ENCODE results near the gene SOX6. TPM values are rescaled to one million over a fixed set of nuclear protein-coding genes. Genes with fewer than 3 reads are reported as not detected.

SOX6 gene
- total and polyA plus RNA-seq, 2 donors (not counting 3 experiments of a cell fraction or from before 2014, with no cell fraction given) = 0.14 to 3.7 TPM

DNA sequence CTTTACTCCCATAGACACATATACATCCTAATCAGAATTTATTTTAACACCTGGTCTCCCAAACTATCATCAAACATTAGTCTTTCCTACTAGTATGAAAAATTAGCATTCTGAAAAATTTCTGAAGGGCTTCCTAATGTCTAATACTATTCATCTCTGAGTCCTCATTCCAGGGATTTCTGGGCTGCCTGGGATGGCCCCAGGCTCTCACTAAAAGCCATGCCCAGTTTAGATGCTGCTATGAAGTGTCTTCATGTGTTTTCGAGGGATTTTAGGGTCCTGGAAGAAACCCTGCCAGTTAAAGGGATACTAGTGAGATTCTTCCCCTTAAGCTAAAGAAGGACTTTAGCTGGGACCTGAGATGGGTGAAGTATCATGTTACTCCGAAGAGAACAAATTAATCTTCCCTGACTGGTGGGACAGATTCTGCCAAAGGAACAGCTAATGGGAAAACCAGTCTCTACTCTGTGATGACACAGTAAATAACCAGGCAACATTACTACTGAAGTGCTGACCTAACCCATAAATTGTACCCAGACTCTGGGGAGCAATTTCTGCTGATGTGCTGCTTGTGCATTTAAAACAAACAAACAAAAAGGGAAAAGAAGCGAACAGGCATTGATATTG, 342.6 kb downstream of the SOX6 start:
- intact Hi-C loops (cut with micrococcal nuclease) = no loop called here
- H3K9me1 ChIP-seq (replicated peaks; ENCODE audit: control insufficient read depth, extremely low read depth, insufficient read depth, low read length) = no peaks in the 10 kb centered on the region
- H3K4me2 ChIP-seq (ENCODE audit: insufficient read depth, low read length) = no peak overlapping the region
- CTCF ChIA-PET = no interaction called here
- H3K4me3 ChIP-seq (replicated peaks in 1 of 3; ENCODE audit: insufficient read depth in 1 of 3, low read depth in 1 of 3, low read length in 3 of 3) = no peak overlapping the region
- H3K27ac ChIP-seq (ENCODE audit: insufficient read depth, low read depth, low read length) = no peak overlapping the region
- no peaks in the 10 kb centered on the region for H4K20me1 ChIP-seq (replicated peaks; ENCODE audit: control insufficient read depth, extremely low read depth, insufficient read depth, low read length)
- H3K27me3 ChIP-seq (ENCODE audit: control insufficient read depth in 2 of 2, insufficient read depth in 2 of 2, low read length in 2 of 2) = no peaks in the 10 kb centered on the region
- dilution Hi-C loops (cut with MboI; ENCODE audit: extremely low pct_ligation_motif_present, low sequenced_read_pairs) = no loop called here
- POLR2A ChIA-PET = no interaction called here
- no peaks in the 10 kb centered on the region for H3K36me3 ChIP-seq (ENCODE audit: control insufficient read depth in 2 of 2, extremely low read depth in 1 of 2, insufficient read depth in 2 of 2, low read length in 2 of 2)
- no peak overlapping the region for H2AFZ ChIP-seq (ENCODE audit: low read depth, low read length)
- H3K9me3 ChIP-seq (replicated peaks; ENCODE audit: control insufficient read depth, insufficient read depth, low read length) = no peaks in the 10 kb centered on the region
- no peak for DNase-seq (ENCODE audit: low read depth, low spot score)
- no peak for TF ChIP-seq POLR2A (IDR thresholded peaks at IDR 0.05; ENCODE audit: low read depth, low read length)
- no peak for TF ChIP-seq FOS (IDR thresholded peaks at IDR 0.05; ENCODE audit: borderline replicate concordance, insufficient read depth, low read length)
- TF ChIP-seq JUN (IDR thresholded peaks at IDR 0.05; ENCODE audit: borderline replicate concordance, insufficient read depth, insufficient read length, low read depth) = no peak
- no peak for TF ChIP-seq GATA2 (IDR thresholded peaks at IDR 0.05; ENCODE audit: insufficient read depth, insufficient read length, low read depth, low read length)
- TF ChIP-seq MYC (IDR thresholded peaks at IDR 0.05; ENCODE audit: low read depth, low read length) = no peak
- TF ChIP-seq, protein P1, sequence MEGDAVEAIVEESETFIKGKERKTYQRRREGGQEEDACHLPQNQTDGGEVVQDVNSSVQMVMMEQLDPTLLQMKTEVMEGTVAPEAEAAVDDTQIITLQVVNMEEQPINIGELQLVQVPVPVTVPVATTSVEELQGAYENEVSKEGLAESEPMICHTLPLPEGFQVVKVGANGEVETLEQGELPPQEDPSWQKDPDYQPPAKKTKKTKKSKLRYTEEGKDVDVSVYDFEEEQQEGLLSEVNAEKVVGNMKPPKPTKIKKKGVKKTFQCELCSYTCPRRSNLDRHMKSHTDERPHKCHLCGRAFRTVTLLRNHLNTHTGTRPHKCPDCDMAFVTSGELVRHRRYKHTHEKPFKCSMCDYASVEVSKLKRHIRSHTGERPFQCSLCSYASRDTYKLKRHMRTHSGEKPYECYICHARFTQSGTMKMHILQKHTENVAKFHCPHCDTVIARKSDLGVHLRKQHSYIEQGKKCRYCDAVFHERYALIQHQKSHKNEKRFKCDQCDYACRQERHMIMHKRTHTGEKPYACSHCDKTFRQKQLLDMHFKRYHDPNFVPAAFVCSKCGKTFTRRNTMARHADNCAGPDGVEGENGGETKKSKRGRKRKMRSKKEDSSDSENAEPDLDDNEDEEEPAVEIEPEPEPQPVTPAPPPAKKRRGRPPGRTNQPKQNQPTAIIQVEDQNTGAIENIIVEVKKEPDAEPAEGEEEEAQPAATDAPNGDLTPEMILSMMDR (IDR thresholded peaks at IDR 0.05; ENCODE audit: extremely low read depth in 1 of 2, insufficient read depth in 1 of 2, low read depth in 1 of 2, low read length in 2 of 2) = no peak
- TF ChIP-seq, protein P2, sequence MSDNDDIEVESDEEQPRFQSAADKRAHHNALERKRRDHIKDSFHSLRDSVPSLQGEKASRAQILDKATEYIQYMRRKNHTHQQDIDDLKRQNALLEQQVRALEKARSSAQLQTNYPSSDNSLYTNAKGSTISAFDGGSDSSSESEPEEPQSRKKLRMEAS (IDR thresholded peaks at IDR 0.05; ENCODE audit: insufficient read depth, insufficient read length) = no peak
- TF ChIP-seq POLR2AphosphoS5 (IDR thresholded peaks at IDR 0.05; ENCODE audit: insufficient read depth, low read depth, low read length) = no peak
- no peak for TF ChIP-seq EZH2 (IDR thresholded peaks at IDR 0.05; ENCODE audit: borderline replicate concordance, low read depth, low read length, severe bottlenecking)
- H3K9ac ChIP-seq (replicated peaks; ENCODE audit: extremely low read depth, insufficient read depth, low read length) = no peak overlapping the region
- peaks cover 2% of the 10 kb centered on the region for H3K4me1 ChIP-seq (ENCODE audit: control insufficient read depth, extremely low read depth, insufficient read depth, low read length)
- BruUV-seq (replicated peaks) = no TSS peak
- no peaks in the 10 kb centered on the region for H3K79me2 ChIP-seq (ENCODE audit: control insufficient read depth, insufficient read depth, low read length)
- no peak for FAIRE-seq
